DOHH2 (cell line): ENCODE data around the gene ASTL.

Experiments used
- H3F3A ChIP-seq: fragments of 200-600 bp; sonication (generic), shearing (Covaris generic); 2 replicates; pipeline ENCODE4 v1.6.0; 2016; ENCODE audit warnings: antibody characterized with exemption, mild to moderate bottlenecking; ENCODE audit not compliant: control insufficient read depth, insufficient read depth
- H3K27ac ChIP-seq: fragments of 200-600 bp; sonication (generic); 2 replicates; pipeline ENCODE4 v1.5.1; 2014; ENCODE audit warnings: low read depth, mild to moderate bottlenecking, low read length, moderate library complexity
- H3K27me3 ChIP-seq: fragments of 200-600 bp; sonication (generic); 2 replicates; pipeline ENCODE4 v1.6.1; 2014; ENCODE audit warnings: mild to moderate bottlenecking, low read length, mixed read lengths; ENCODE audit not compliant: control insufficient read depth
- H3K36me3 ChIP-seq: fragments of 200-600 bp; sonication (generic); 2 replicates; pipeline ENCODE4 v1.6.1; 2014; ENCODE audit warnings: mild to moderate bottlenecking, low read length, moderate library complexity, mixed read lengths; ENCODE audit not compliant: control insufficient read depth
- H3K4me1 ChIP-seq: fragments of 200-600 bp; sonication (generic); 2 replicates; pipeline ENCODE4 v1.6.1; 2014; ENCODE audit warnings: mild to moderate bottlenecking, low read length, mixed read lengths; ENCODE audit not compliant: control insufficient read depth
- H3K4me2 ChIP-seq: fragments of 200-600 bp; sonication (generic); 2 replicates; pipeline ENCODE4 v1.6.0; 2014; ENCODE audit warnings: mild to moderate bottlenecking, low read length, moderate library complexity
- H3K4me3 ChIP-seq: fragments of 200-600 bp; sonication (generic); 2 replicates; pipeline ENCODE4 v1.5.1; 2014; ENCODE audit warnings: mild to moderate bottlenecking, low read length, mixed read lengths
- H3K79me2 ChIP-seq: fragments of 200-600 bp; sonication (generic); 2 replicates; pipeline ENCODE4 v1.6.1; 2014; ENCODE audit warnings: mild to moderate bottlenecking, low read length, mixed read lengths; ENCODE audit not compliant: control insufficient read depth
- H3K9me2 ChIP-seq: fragments of 200-600 bp; sonication (generic); replicated peaks from 2 replicates; pipeline ENCODE4 v1.6.1; 2014; ENCODE audit warnings: mild to moderate bottlenecking, low read length, mixed read lengths; ENCODE audit not compliant: control insufficient read depth
- H3K9me3 ChIP-seq: fragments of 200-600 bp; sonication (generic); 2 replicates; pipeline ENCODE4 v1.6.1; 2014; ENCODE audit warnings: antibody characterized with exemption, low read length, mixed read lengths; ENCODE audit not compliant: control insufficient read depth, insufficient read depth
- H4K20me1 ChIP-seq: fragments of 200-600 bp; sonication (generic); 2 replicates; pipeline ENCODE4 v1.6.0; 2014; ENCODE audit warnings: low read depth, mild to moderate bottlenecking, antibody characterized with exemption, low read length, moderate library complexity; ENCODE audit not compliant: control insufficient read depth, insufficient read depth
- EZH2phosphoT487 ChIP-seq: fragments of 200-600 bp; sonication (generic); IDR thresholded peaks from 2 replicates; pipeline ENCODE4 v1.6.1; 2017; ENCODE audit warnings: borderline replicate concordance, mild to moderate bottlenecking, antibody characterized with exemption, low read length, moderate library complexity, mixed read lengths
- TF ChIP-seq, protein P1 (sequence below): fragments of 200-600 bp; sonication (generic); IDR thresholded peaks from one replicate; pipeline ENCODE4 v1.5.1; 2014; ENCODE audit warnings: antibody characterized with exemption, mild to moderate bottlenecking, low read depth, low read length; ENCODE audit not compliant: poor library complexity, severe bottlenecking

The ASTL gene

GRCh38 chr2:96136129-96136720, 2.1 kb downstream of the ASTL start:
- H3F3A ChIP-seq = peaks cover 7% of the 10 kb centered on the region; the same call in 1 of the 2 replicates
- TF ChIP-seq, protein P1, sequence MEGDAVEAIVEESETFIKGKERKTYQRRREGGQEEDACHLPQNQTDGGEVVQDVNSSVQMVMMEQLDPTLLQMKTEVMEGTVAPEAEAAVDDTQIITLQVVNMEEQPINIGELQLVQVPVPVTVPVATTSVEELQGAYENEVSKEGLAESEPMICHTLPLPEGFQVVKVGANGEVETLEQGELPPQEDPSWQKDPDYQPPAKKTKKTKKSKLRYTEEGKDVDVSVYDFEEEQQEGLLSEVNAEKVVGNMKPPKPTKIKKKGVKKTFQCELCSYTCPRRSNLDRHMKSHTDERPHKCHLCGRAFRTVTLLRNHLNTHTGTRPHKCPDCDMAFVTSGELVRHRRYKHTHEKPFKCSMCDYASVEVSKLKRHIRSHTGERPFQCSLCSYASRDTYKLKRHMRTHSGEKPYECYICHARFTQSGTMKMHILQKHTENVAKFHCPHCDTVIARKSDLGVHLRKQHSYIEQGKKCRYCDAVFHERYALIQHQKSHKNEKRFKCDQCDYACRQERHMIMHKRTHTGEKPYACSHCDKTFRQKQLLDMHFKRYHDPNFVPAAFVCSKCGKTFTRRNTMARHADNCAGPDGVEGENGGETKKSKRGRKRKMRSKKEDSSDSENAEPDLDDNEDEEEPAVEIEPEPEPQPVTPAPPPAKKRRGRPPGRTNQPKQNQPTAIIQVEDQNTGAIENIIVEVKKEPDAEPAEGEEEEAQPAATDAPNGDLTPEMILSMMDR = no peak
- no peak for TF ChIP-seq EZH2phosphoT487
- H3K4me2 ChIP-seq = no peak overlapping the region
- H3K9me3 ChIP-seq = no peaks in the 10 kb centered on the region
- no peaks in the 10 kb centered on the region for H4K20me1 ChIP-seq
- no peaks in the 10 kb centered on the region for H3K27me3 ChIP-seq
- H3K27ac ChIP-seq = no peak overlapping the region
- no peaks in the 10 kb centered on the region for H3K36me3 ChIP-seq
- no peak overlapping the region for H3K4me3 ChIP-seq
- no peaks in the 10 kb centered on the region for H3K79me2 ChIP-seq
- no peaks in the 10 kb centered on the region for H3K4me1 ChIP-seq
- H3K9me2 ChIP-seq = no peaks in the 10 kb centered on the region

DNA sequence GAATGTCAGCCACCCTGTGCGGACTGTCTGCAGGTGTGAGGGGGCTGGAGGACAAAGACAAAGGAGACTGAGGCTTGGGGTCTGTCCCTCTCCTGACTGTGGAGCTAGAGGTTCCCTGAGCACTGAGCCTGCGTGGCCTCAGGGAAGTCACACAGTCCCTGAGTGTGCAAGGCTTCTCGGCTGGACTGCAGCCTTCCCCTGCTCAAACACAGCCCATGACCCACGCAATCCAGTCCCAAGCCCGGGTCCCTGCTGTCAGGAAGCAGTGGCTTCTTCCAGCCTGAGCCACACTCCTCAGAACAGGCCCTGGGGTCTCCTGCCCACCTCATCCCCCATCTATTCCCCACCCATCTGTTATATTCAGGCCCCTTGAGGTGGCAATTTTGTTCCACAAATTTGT, 2.7 kb downstream of the ASTL start:
- peaks cover 7% of the 10 kb centered on the region; the same call in 1 of the 2 replicates for H3F3A ChIP-seq
- H3K4me3 ChIP-seq = no peak overlapping the region
- H3K27ac ChIP-seq = no peak overlapping the region
- H3K79me2 ChIP-seq = no peaks in the 10 kb centered on the region
- H4K20me1 ChIP-seq = no peaks in the 10 kb centered on the region
- no peaks in the 10 kb centered on the region for H3K9me2 ChIP-seq
- no peaks in the 10 kb centered on the region for H3K4me1 ChIP-seq
- no peaks in the 10 kb centered on the region for H3K36me3 ChIP-seq
- no peaks in the 10 kb centered on the region for H3K27me3 ChIP-seq
- H3K4me2 ChIP-seq = no peak overlapping the region
- H3K9me3 ChIP-seq = no peaks in the 10 kb centered on the region
- TF ChIP-seq EZH2phosphoT487 = no peak
- TF ChIP-seq, protein P1 = no peak

GRCh38 chr2:96135171-96135570, 3.1 kb downstream of the ASTL start:
- no peak overlapping the region for H3K4me3 ChIP-seq

More at GRCh38 chr2:96135171-96135570, 3.1 kb downstream of the ASTL start:
- no peak for TF ChIP-seq EZH2phosphoT487
- TF ChIP-seq, protein P1 = no peak
- no peaks in the 10 kb centered on the region for H3K27me3 ChIP-seq
- H4K20me1 ChIP-seq = no peaks in the 10 kb centered on the region
- H3K27ac ChIP-seq = no peak overlapping the region
- H3K9me2 ChIP-seq = no peaks in the 10 kb centered on the region
- H3K79me2 ChIP-seq = no peaks in the 10 kb centered on the region
- H3F3A ChIP-seq = peaks cover 3% of the 10 kb centered on the region; the same call in 1 of the 2 replicates
- no peaks in the 10 kb centered on the region for H3K9me3 ChIP-seq
- H3K4me2 ChIP-seq = no peak overlapping the region
- no peaks in the 10 kb centered on the region for H3K36me3 ChIP-seq
- H3K4me1 ChIP-seq = no peaks in the 10 kb centered on the region
